Ureter (tissue), 1 donor: ENCODE data around the gene GALNT6. TPM values are rescaled to one million over a fixed set of nuclear protein-coding genes. Genes with fewer than 3 reads are reported as not detected.
"Not testable (repeated sequence)": the region's sequence is repeated elsewhere in the genome, so short reads cannot be mapped to it uniquely, and the experiment has no call there.

Experiments
- DNase-seq: peaks from one replicate; pipeline ENCODE4 v3.0.0-alpha.2; 2020; ENCODE audit warnings: low spot score
- total RNA-seq: library from RNA; stranded (reverse); gene quantifications from one replicate; pipeline ENCODE4 v1.2.4, GENCODE V29; 2023
- donor health status: DM: yes; HTN: yes; CAD: no.

The GALNT6 gene
- total RNA-seq, 1 donor from 2014 or later: 9.9 TPM

- DNase-seq: no peak
Measured at GRCh38 chr12:51323317-51323960, 67.8 kb downstream of the GALNT6 start.

GRCh38 chr12:51322452-51322851 is 68.8 kb downstream of the GALNT6 start:
- DNase-seq: no peak

GRCh38 chr12:51321882-51322281 is 69.3 kb downstream of the GALNT6 start:
- DNase-seq: no peak

GRCh38 chr12:51320695-51321320 is 70.4 kb downstream of the GALNT6 start:
- no peak for DNase-seq

GRCh38 chr12:51320311-51320694 is 70.9 kb downstream of the GALNT6 start:
- DNase-seq: no peak

- no peak for DNase-seq
Measured at GRCh38 chr12:51318846-51319599, 72.2 kb downstream of the GALNT6 start.

GRCh38 chr12:51318057-51318806 is 73.0 kb downstream of the GALNT6 start:
- not testable (repeated sequence) for DNase-seq

- DNase-seq: no peak
Measured at GRCh38 chr12:51311389-51311788, 79.8 kb downstream of the GALNT6 start.

- no peak for DNase-seq
Measured at GRCh38 chr12:51307655-51308593, 83.3 kb downstream of the GALNT6 start.

- no peak for DNase-seq
Measured at GRCh38 chr12:51306507-51306906, 84.7 kb downstream of the GALNT6 start.

Other genes with a start within 250 kb of the GALNT6 start
- gene TFCP2, start 218.3 kb downstream of the GALNT6 start, total RNA-seq: 45.5 TPM
- gene POU6F1, start 173.3 kb downstream of the GALNT6 start, total RNA-seq: 19.8 TPM
- 221 TPM for gene DAZAP2, start 152.6 kb downstream of the GALNT6 start, total RNA-seq
- 52.7 TPM for gene SMAGP, start 121.0 kb downstream of the GALNT6 start, total RNA-seq
- 5.0 TPM for gene BIN2, start 67.2 kb downstream of the GALNT6 start, total RNA-seq
- gene CELA1, start 44.7 kb downstream of the GALNT6 start, total RNA-seq: not detected
- 3.0 TPM for gene SLC4A8, start 33.4 kb upstream of the GALNT6 start, total RNA-seq
- 2.2 TPM for gene SCN8A, start 199.8 kb upstream of the GALNT6 start, total RNA-seq